GM20000 (cell line): ENCODE data around the gene VWA5B2.

Experiments used
- DNase-seq: peaks from one replicate; pipeline ENCODE4 v3.0.0; 2012; ENCODE audit warnings: low spot score
- CTCF ChIP-seq: IDR thresholded peaks from 2 replicates; pipeline ENCODE4 v1.5.1; 2012; ENCODE audit warnings: mild to moderate bottlenecking, control low read depth; ENCODE audit errors: extremely low read depth, missing control alignments

The VWA5B2 gene

GRCh38 chr3:184229394-184230080, at the start of gene VWA5B2:
Gene VWA5B2 (plus strand): TSS chr3:184229585. CDS start chr3:184230529, 944 bp downstream.
- TF ChIP-seq CTCF, result no peak
- peak; percentile 96 for DNase-seq

GRCh38 chr3:184180165-184180564, 49.2 kb upstream of the VWA5B2 start:
- no peak for TF ChIP-seq CTCF
- DNase-seq, result no peak

- TF ChIP-seq CTCF, result no peak
- no peak for DNase-seq
Observed at GRCh38 chr3:184181596-184181995, 47.8 kb upstream of the VWA5B2 start.

- no peak for TF ChIP-seq CTCF
- DNase-seq, result no peak
Observed at GRCh38 chr3:184183679-184184078, 45.7 kb upstream of the VWA5B2 start.

- no peak for TF ChIP-seq CTCF
- DNase-seq, result no peak
Observed at GRCh38 chr3:184184546-184185230, 44.7 kb upstream of the VWA5B2 start.

GRCh38 chr3:184185461-184186183, 43.8 kb upstream of the VWA5B2 start:
- TF ChIP-seq CTCF, result no peak
- peak; percentile 96 for DNase-seq
